Measurements from ENCODE around the gene CAPNS1. TPM values are rescaled to one million over a fixed set of nuclear protein-coding genes. Genes with fewer than 3 reads are reported as not detected.
"Not testable (repeated sequence)": the region's sequence is repeated elsewhere in the genome, so short reads cannot be mapped to it uniquely, and the experiment has no call there.

Gene CAPNS1
- total RNA-seq, 1 donor from 2014 or later, result 854 TPM

- intact Hi-C loops (cut with DNase I), result loop anchor here (10.0 kb wide), 1 partner anchor 302 kb away; the partner anchor contains the start of gene ZNF566
- ATAC-seq (peak; percentile 27), DNase-seq (ENCODE audit: missing footprints) (no peak)
Measured at GRCh38 chr19:36182612-36183244, 42.9 kb downstream of the CAPNS1 start.

DNA sequence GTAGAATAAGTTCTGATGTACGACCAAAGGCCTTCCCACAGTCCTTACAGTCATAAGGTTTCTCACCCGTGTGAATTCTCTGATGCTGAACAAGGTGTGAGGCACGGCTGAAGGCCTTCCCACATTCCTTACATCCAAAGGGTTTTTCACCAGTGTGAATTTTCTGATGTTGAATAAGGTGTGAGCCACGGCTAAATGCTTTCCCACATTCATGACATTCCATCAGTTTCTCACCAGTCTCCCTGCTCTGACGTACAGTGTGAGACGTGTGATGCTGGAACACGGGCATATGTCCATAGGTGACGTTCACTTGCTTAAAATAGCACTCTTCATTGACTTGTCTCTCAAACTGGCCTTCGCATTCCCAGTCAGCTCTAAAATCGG, 43.4 kb downstream of the CAPNS1 start:
- ATAC-seq (peak; percentile 88), DNase-seq (ENCODE audit: missing footprints) (no peak)
- intact Hi-C loops (cut with DNase I), result loop anchor here (10.0 kb wide), 1 partner anchor 302 kb away; the partner anchor contains the start of gene ZNF566

GRCh38 chr19:36186722-36187121, 46.9 kb downstream of the CAPNS1 start:
- not testable (repeated sequence) for DNase-seq (ENCODE audit: missing footprints); ATAC-seq
- intact Hi-C loops (cut with DNase I), result loop anchor here (10.0 kb wide), 1 partner anchor 298 kb away; the partner anchor contains the start of gene ZNF566

- DNase-seq (ENCODE audit: missing footprints) (no peak), ATAC-seq (no peak)
- intact Hi-C loops (cut with DNase I), result no loop called here
Measured at GRCh38 chr19:36196249-36196648, 56.4 kb downstream of the CAPNS1 start.

DNA sequence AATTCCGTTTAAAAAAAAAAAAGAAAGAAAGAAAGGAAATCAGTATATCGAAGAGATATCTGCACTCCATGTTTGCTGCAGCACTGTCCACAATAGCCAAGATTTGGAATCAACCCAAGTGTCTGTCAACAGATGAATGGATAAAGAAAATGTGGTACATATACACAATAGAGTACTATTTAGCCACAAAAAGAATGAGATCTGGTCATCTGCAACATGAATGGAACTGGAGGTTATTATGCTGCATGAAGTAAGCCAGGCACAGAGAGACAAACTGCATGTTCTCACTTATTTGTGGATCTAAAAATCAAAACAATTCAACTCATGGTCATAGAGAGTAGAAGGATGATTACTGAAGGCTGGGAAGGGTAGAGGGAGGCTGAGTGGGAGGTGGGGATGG, 58.3 kb downstream of the CAPNS1 start:
- intact Hi-C loops (cut with DNase I), result no loop called here
- no peak for ATAC-seq
- DNase-seq (ENCODE audit: missing footprints), result no peak

Other genes starting within 250 kb of the CAPNS1 start
- 2.1 TPM for gene NFKBID, start 239.5 kb upstream of the CAPNS1 start, total RNA-seq
- 6.3 TPM for gene HCST, start 237.5 kb upstream of the CAPNS1 start, total RNA-seq
- gene TYROBP, start 231.8 kb upstream of the CAPNS1 start, total RNA-seq, result 34.5 TPM
- gene LRFN3, start 203.7 kb upstream of the CAPNS1 start, total RNA-seq, result 8.4 TPM
- 9.7 TPM for gene SDHAF1, start 144.9 kb upstream of the CAPNS1 start, total RNA-seq
- 0.35 TPM for gene SYNE4, start 131.3 kb upstream of the CAPNS1 start, total RNA-seq
- gene ALKBH6, start 125.9 kb upstream of the CAPNS1 start, total RNA-seq, result 12.1 TPM
- gene CLIP3, start 107.2 kb upstream of the CAPNS1 start, total RNA-seq, result 3.6 TPM
- 4.1 TPM for gene THAP8, start 85.8 kb upstream of the CAPNS1 start, total RNA-seq
- gene WDR62, start 85.2 kb upstream of the CAPNS1 start, total RNA-seq, result 25.5 TPM
- gene OVOL3, start 28.9 kb upstream of the CAPNS1 start, total RNA-seq, result not detected
- 145 TPM for gene POLR2I, start 25.2 kb upstream of the CAPNS1 start, total RNA-seq
- 114 TPM for gene TBCB, start 24.6 kb upstream of the CAPNS1 start, total RNA-seq
- 3,337 TPM for gene COX7A1, start 12.4 kb downstream of the CAPNS1 start, total RNA-seq
- gene ZNF565, start 74.6 kb downstream of the CAPNS1 start, total RNA-seq, result 4.6 TPM
- gene ZNF146, start 75.0 kb downstream of the CAPNS1 start, total RNA-seq, result 34.3 TPM
- gene ZFP14, start 239.1 kb downstream of the CAPNS1 start, total RNA-seq, result 3.2 TPM